CD14-positive monocyte (primary cell): ENCODE data around the gene PEX11A. TPM values are rescaled to one million over a fixed set of nuclear protein-coding genes. Genes with fewer than 3 reads are reported as not detected.

Experiments
- DNase-seq, 3 donors: peaks; one replicate each; pipeline ENCODE4 v3.0.0-alpha.2; 2011 to 2022
- H2AFZ ChIP-seq: 2 replicates; pipeline ENCODE4 v1.6.0; 2012; ENCODE audit warnings: mild to moderate bottlenecking, low read depth, low read length, inconsistent platforms; ENCODE audit not compliant: insufficient read depth, poor library complexity, severe bottlenecking
- H3K27ac ChIP-seq, 2 donors: 1 replicate in 1 of 2; 2 replicates in 1 of 2; pipeline ENCODE4 v1.5.1; 2012 to 2013; ENCODE audit warnings: low read length in 2 of 2, control low read depth in 1 of 2, inconsistent platforms in 1 of 2, low read depth in 1 of 2, mild to moderate bottlenecking in 1 of 2
- H3K27me3 ChIP-seq, 2 donors: one replicate each; pipeline versions ENCODE4 v1.6.0 to v1.6.1; 2011 to 2013; ENCODE audit warnings: low read length in 2 of 2; ENCODE audit not compliant: control insufficient read depth in 2 of 2, insufficient read depth in 2 of 2
- H3K36me3 ChIP-seq, 2 donors: replicated peaks in 1 of 2; 1 replicate in 1 of 2; 2 replicates in 1 of 2; pipeline versions ENCODE4 v1.5.1 to v1.6.1; 2012 to 2013; ENCODE audit warnings: low read length in 2 of 2, control low read depth in 1 of 2, inconsistent platforms in 1 of 2, mild to moderate bottlenecking in 1 of 2; ENCODE audit not compliant: insufficient read depth in 2 of 2, control insufficient read depth in 1 of 2
- H3K4me1 ChIP-seq, 2 donors: 1 replicate in 1 of 2; 2 replicates in 1 of 2; pipeline versions ENCODE4 v1.5.1 to v1.6.1; 2012 to 2013; ENCODE audit warnings: low read length in 2 of 2, control low read depth in 1 of 2, inconsistent platforms in 1 of 2, mild to moderate bottlenecking in 1 of 2, moderate library complexity in 1 of 2; ENCODE audit not compliant: insufficient read depth in 2 of 2, control insufficient read depth in 1 of 2
- H3K4me2 ChIP-seq: replicated peaks from 2 replicates; pipeline ENCODE3; 2012; ENCODE audit warnings: low read length, moderate library complexity, mild to moderate bottlenecking; ENCODE audit not compliant: poor library complexity, severe bottlenecking; ENCODE audit errors: extremely low read depth
- H3K4me3 ChIP-seq, 3 experiments: fragments of 200-600 bp in 1 of 3; sonication (generic) in 1 of 3; replicated peaks in 1 of 3; 1 replicate in 2 of 3; 2 replicates in 1 of 3; pipeline ENCODE4 v1.5.1; 2011 to 2013; ENCODE audit warnings: low read length in 3 of 3, mild to moderate bottlenecking in 3 of 3, control low read depth in 2 of 3, low read depth in 2 of 3, inconsistent platforms in 1 of 3, moderate library complexity in 1 of 3
- H3K79me2 ChIP-seq: 2 replicates; pipeline ENCODE4 v1.6.0; 2012; ENCODE audit warnings: mild to moderate bottlenecking, control low read depth, inconsistent platforms, low read length, moderate library complexity; ENCODE audit not compliant: insufficient read depth
- H3K9ac ChIP-seq: 2 replicates; pipeline ENCODE4 v1.6.0; 2017; ENCODE audit warnings: low read length, mild to moderate bottlenecking; ENCODE audit not compliant: insufficient read depth, poor library complexity, severe bottlenecking
- H3K9me3 ChIP-seq, 2 donors: replicated peaks in 1 of 2; 1 replicate in 1 of 2; 2 replicates in 1 of 2; pipeline versions ENCODE4 v1.5.1 to v1.6.1; 2012 to 2013; ENCODE audit warnings: low read length in 2 of 2, control low read depth in 1 of 2; ENCODE audit not compliant: control insufficient read depth in 1 of 2, insufficient read depth in 1 of 2
- H4K20me1 ChIP-seq: 2 replicates; pipeline ENCODE4 v1.6.0; 2012; ENCODE audit warnings: mild to moderate bottlenecking, low read length, control low read depth, moderate library complexity; ENCODE audit not compliant: insufficient read depth
- H3K27ac Mint-ChIP-seq, 7 donors: one replicate each; pipeline ENCODE4 v1.8.0; 2020; ENCODE audit warnings: mild to moderate bottlenecking in 7 of 7, mixed read lengths in 7 of 7, moderate library complexity in 6 of 7, inconsistent platforms in 2 of 7
- H3K27me3 Mint-ChIP-seq, 3 donors: one replicate each; pipeline ENCODE4 v1.8.0; 2021 to 2022; ENCODE audit warnings: low read depth in 3 of 3, mild to moderate bottlenecking in 3 of 3, mixed read lengths in 3 of 3, moderate library complexity in 3 of 3, inconsistent platforms in 1 of 3
- H3K36me3 Mint-ChIP-seq, 2 donors: one replicate each; pipeline ENCODE4 v1.8.0; 2020; ENCODE audit warnings: mixed read lengths in 2 of 2, inconsistent platforms in 1 of 2, mild to moderate bottlenecking in 1 of 2
- H3K4me1 Mint-ChIP-seq: one replicate; pipeline ENCODE4 v1.8.0; 2020; ENCODE audit warnings: mild to moderate bottlenecking, mixed read lengths
- H3K4me3 Mint-ChIP-seq, 2 donors: one replicate each; pipeline ENCODE4 v1.8.0; 2020; ENCODE audit warnings: mild to moderate bottlenecking in 2 of 2, mixed read lengths in 2 of 2, moderate library complexity in 1 of 2
- H3K9me3 Mint-ChIP-seq, 7 donors: one replicate each; pipeline ENCODE4 v1.8.0; 2020 to 2022; ENCODE audit warnings: mixed read lengths in 7 of 7, mild to moderate bottlenecking in 6 of 7, moderate library complexity in 6 of 7, inconsistent platforms in 2 of 7
- CTCF ChIP-seq: fragments of 200-600 bp; IDR thresholded peaks from one replicate; pipeline ENCODE4 v1.8.0; 2022; ENCODE audit warnings: antibody characterized with exemption, mild to moderate bottlenecking
- WGBS: methylation state at CpG from one replicate; pipeline ENCODE4 v1.1.5; 2013; ENCODE audit warnings: missing lambda C conversion rate; ENCODE audit not compliant: insufficient coverage; 5-methylcytosine and 5-hydroxymethylcytosine counted together
- intact Hi-C, 2 donors: fragments of 100-400 bp; cut with micrococcal nuclease; formaldehyde crosslinking; loops; one replicate each; pipeline versions ENCODE4 v1.15.0 to v1.15.1; 2023
- polyA plus RNA-seq, 3 donors: library from polyadenylated mRNA; depleted of rRNA in 1 of 3; unstranded in 2 of 3; stranded (reverse) in 1 of 3; fragments of 300-500 nt in 2 of 3; fragments of >200 nt in 1 of 3; fragmentation: Illumina TruSeq in 2 of 3; gene quantifications; 1 replicate in 2 of 3; 2 replicates in 1 of 3; pipeline ENCODE4 v1.2.3, GENCODE V29; 2012 to 2021

Gene PEX11A
- polyA plus RNA-seq, 3 donors: 0.72 to 0.84 (median 0.75) TPM

- H3K4me1 Mint-ChIP-seq: no peaks in the 10 kb centered on the region
- Histone ChIP-seq H3K4me2 (no peak overlapping the region), H3K27me3 (peaks cover 0 to 3% of the 10 kb centered on the region in 2 donors), H3K4me3 (no peak overlapping the region), H3K9ac (no peak overlapping the region), H3K9me3 (peaks cover 0 to 2% of the 10 kb centered on the region in 2 donors), H3K4me1 (no peaks in the 10 kb centered on the region), H3K36me3 (no peaks in the 10 kb centered on the region), H4K20me1 (no peaks in the 10 kb centered on the region), H3K27ac (no peak overlapping the region), H3K79me2 (no peaks in the 10 kb centered on the region), H2AFZ (no peak overlapping the region)
- no peak overlapping the region for H3K4me3 Mint-ChIP-seq
- no peak for TF ChIP-seq CTCF
- peaks cover 0 to 8% (median 2%) of the 10 kb centered on the region in 7 donors for H3K9me3 Mint-ChIP-seq
- WGBS: no CpG with 5 or more reads among the region's 1 CpG
- H3K27ac Mint-ChIP-seq: no peak overlapping the region
- no peak for DNase-seq
- H3K36me3 Mint-ChIP-seq: no peaks in the 10 kb centered on the region
- peaks cover 4 to 8% (median 7%) of the 10 kb centered on the region in 3 donors for H3K27me3 Mint-ChIP-seq
- intact Hi-C loops: no loop called here
Observed at GRCh38 chr15:89725064-89725463, 34.5 kb upstream of the PEX11A start.

- Histone ChIP-seq H3K4me2 (no peak overlapping the region), H3K9ac (no peak overlapping the region), H3K36me3 (no peaks in the 10 kb centered on the region), H3K79me2 (no peaks in the 10 kb centered on the region), H3K27ac (no peak overlapping the region), H3K9me3 (peaks cover 0 to 2% of the 10 kb centered on the region in 2 donors), H3K4me1 (no peaks in the 10 kb centered on the region), H4K20me1 (no peaks in the 10 kb centered on the region), H3K27me3 (peaks cover 0 to 3% of the 10 kb centered on the region in 2 donors), H3K4me3 (no peak overlapping the region), H2AFZ (no peak overlapping the region)
- intact Hi-C loops: no loop called here
- Mint-ChIP-seq H3K36me3 (no peaks in the 10 kb centered on the region), H3K27ac (no peak overlapping the region), H3K27me3 (peaks cover 4 to 12% (median 7%) of the 10 kb centered on the region in 3 donors), H3K4me1 (no peaks in the 10 kb centered on the region), H3K9me3 (peaks cover 0 to 8% (median 2%) of the 10 kb centered on the region in 7 donors), H3K4me3 (no peak overlapping the region)
- no CpG with 5 or more reads among the region's 1 CpG for WGBS
- no peak for DNase-seq
- TF ChIP-seq CTCF: no peak
Observed at GRCh38 chr15:89724621-89725020, 34.1 kb upstream of the PEX11A start.
